Endometrium (tissue), 2 donors: ENCODE data around the gene DCT.

Source experiments
- FAIRE-seq: peaks from 2 replicates; lab custom pipeline; 2012; peaks lifted over from hg19 to GRCh38; lab: Jason Lieb, UNC
- donor health status: control.
- donor health status: control.

DCT gene

GRCh38 chr13:94454334-94454733 is 25.1 kb downstream of the DCT start:
- FAIRE-seq = no peak

GRCh38 chr13:94444826-94445225 is 34.7 kb downstream of the DCT start:
- no peak for FAIRE-seq

- peak; percentile 55 for FAIRE-seq
These were observed 43.8 kb downstream of the DCT start for GRCh38 chr13:94435604-94436226.

- FAIRE-seq = no peak
These were observed 46.2 kb downstream of the DCT start for GRCh38 chr13:94433055-94433961.

GRCh38 chr13:94431987-94432386 is 47.5 kb downstream of the DCT start:
- no peak for FAIRE-seq

GRCh38 chr13:94431574-94431973 is 47.9 kb downstream of the DCT start:
- FAIRE-seq = no peak

GRCh38 chr13:94427313-94427953 is 52.0 kb downstream of the DCT start:
- no peak for FAIRE-seq

- no peak for FAIRE-seq
These were observed 59.6 kb downstream of the DCT start for GRCh38 chr13:94419925-94420305.

GRCh38 chr13:94419304-94419924 is 60.1 kb downstream of the DCT start:
- no peak for FAIRE-seq

- no peak for FAIRE-seq
These were observed 62.2 kb downstream of the DCT start for GRCh38 chr13:94417294-94417693.

- FAIRE-seq = no peak
These were observed 62.9 kb downstream of the DCT start for GRCh38 chr13:94416454-94417080.

GRCh38 chr13:94415500-94416237 is 63.8 kb downstream of the DCT start:
- FAIRE-seq = no peak

GRCh38 chr13:94414708-94415107 is 64.8 kb downstream of the DCT start:
- no peak for FAIRE-seq

- no peak for FAIRE-seq
These were observed 65.3 kb downstream of the DCT start for GRCh38 chr13:94414141-94414540.

GRCh38 chr13:94413598-94413944 is 65.9 kb downstream of the DCT start:
- FAIRE-seq = no peak

GRCh38 chr13:94412870-94413597 is 66.4 kb downstream of the DCT start:
- FAIRE-seq = no peak

GRCh38 chr13:94411747-94412146 is 67.7 kb downstream of the DCT start:
- FAIRE-seq = no peak

- no peak for FAIRE-seq
These were observed 71.0 kb downstream of the DCT start for GRCh38 chr13:94408314-94409036.

- no peak for FAIRE-seq
These were observed 78.6 kb downstream of the DCT start for GRCh38 chr13:94400874-94401273.

- no peak for FAIRE-seq
These were observed 79.7 kb downstream of the DCT start for GRCh38 chr13:94399812-94400211.
